Subcutaneous abdominal adipose tissue (tissue), 5 donors: ENCODE measurements around the gene FARS2.

ENCODE experiments used
- H3K27ac ChIP-seq: one replicate; pipeline ENCODE4 v1.7.0; 2013; ENCODE audit warnings: low read depth, mild to moderate bottlenecking, inconsistent platforms, low read length, moderate library complexity
- H3K27me3 ChIP-seq, 5 donors: one replicate each; pipeline ENCODE4 v1.7.0; 2013; ENCODE audit warnings: low read length in 5 of 5, inconsistent platforms in 1 of 5; ENCODE audit not compliant: control insufficient read depth in 5 of 5, insufficient read depth in 4 of 5
- H3K36me3 ChIP-seq, 5 donors: one replicate each; pipeline ENCODE4 v1.7.0; 2013; ENCODE audit warnings: low read length in 5 of 5; ENCODE audit not compliant: control insufficient read depth in 5 of 5, insufficient read depth in 5 of 5
- H3K4me1 ChIP-seq, 5 donors: one replicate each; pipeline ENCODE4 v1.7.0; 2013; ENCODE audit warnings: low read length in 5 of 5, mild to moderate bottlenecking in 3 of 5, moderate library complexity in 1 of 5; ENCODE audit not compliant: control insufficient read depth in 5 of 5, insufficient read depth in 5 of 5
- H3K4me3 ChIP-seq, 5 donors: one replicate each; pipeline ENCODE4 v1.7.0; 2013; ENCODE audit warnings: low read length in 5 of 5, low read depth in 1 of 5
- H3K9ac ChIP-seq, 5 donors: one replicate each; pipeline ENCODE4 v1.7.0; 2013; ENCODE audit warnings: low read length in 5 of 5, mild to moderate bottlenecking in 4 of 5, moderate library complexity in 3 of 5
- H3K9me3 ChIP-seq, 5 donors: one replicate each; pipeline ENCODE4 v1.7.0; 2013; ENCODE audit warnings: low read length in 5 of 5; ENCODE audit not compliant: control insufficient read depth in 5 of 5
- donor health status: healthy.
- donor health status: healthy.
- donor health status: healthy.
- donor health status: healthy.
- donor health status: healthy.

The FARS2 gene

DNA sequence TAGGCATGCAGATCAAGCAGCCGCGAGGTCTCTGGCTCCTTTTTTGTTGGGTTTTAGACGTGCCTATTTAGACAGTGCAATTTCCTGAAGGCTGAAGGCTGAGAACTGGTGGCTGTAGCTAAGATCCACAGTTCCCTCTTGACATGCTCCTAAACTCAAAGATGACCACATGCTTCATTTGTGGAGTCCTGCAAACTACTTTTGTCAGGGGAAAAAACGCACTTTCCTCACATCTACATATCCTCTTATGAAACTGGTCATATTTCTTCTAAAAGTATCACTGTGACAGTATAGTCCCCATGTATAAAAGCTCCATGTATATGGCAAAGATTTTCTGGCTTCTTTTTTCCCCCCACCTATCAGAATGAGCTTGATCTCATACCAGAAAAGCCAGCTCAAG lies 31.2 kb upstream of the FARS2 start:
- no peaks in the 10 kb centered on the region for H3K27me3 ChIP-seq
- peaks cover 0 to 7% (median 0%) of the 10 kb centered on the region in 5 donors for H3K4me1 ChIP-seq
- no peaks in the 10 kb centered on the region for H3K9me3 ChIP-seq
- no peak overlapping the region for H3K27ac ChIP-seq
- no peak overlapping the region for H3K4me3 ChIP-seq
- no peak overlapping the region for H3K9ac ChIP-seq
- no peaks in the 10 kb centered on the region for H3K36me3 ChIP-seq

DNA sequence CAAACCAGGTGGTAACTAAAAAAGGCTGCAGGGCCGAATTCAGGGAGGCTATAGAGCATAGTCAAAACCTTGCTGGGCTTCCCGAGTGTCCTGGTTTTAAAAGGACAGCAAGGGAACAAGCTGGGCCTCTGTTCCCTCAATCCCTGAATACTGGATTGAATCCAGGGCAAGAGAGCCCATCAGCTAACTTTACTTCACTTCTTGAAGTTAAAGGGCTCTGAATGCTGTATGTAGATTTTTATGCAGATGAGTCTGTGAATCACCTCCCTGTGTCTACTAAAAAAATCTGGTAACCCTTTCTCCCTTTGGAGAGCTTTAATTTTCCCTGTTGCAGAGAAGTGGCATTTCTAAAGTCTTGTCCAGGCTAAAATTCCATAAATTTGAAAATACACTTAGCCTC lies 30.0 kb upstream of the FARS2 start:
- no peak overlapping the region for H3K4me3 ChIP-seq
- H3K36me3 ChIP-seq: peaks cover 0 to 3% (median 0%) of the 10 kb centered on the region in 5 donors
- H3K27me3 ChIP-seq: no peaks in the 10 kb centered on the region
- H3K9ac ChIP-seq: no peak overlapping the region
- peaks cover 0 to 7% (median 0%) of the 10 kb centered on the region in 5 donors for H3K4me1 ChIP-seq
- no peak overlapping the region for H3K27ac ChIP-seq
- no peaks in the 10 kb centered on the region for H3K9me3 ChIP-seq

DNA sequence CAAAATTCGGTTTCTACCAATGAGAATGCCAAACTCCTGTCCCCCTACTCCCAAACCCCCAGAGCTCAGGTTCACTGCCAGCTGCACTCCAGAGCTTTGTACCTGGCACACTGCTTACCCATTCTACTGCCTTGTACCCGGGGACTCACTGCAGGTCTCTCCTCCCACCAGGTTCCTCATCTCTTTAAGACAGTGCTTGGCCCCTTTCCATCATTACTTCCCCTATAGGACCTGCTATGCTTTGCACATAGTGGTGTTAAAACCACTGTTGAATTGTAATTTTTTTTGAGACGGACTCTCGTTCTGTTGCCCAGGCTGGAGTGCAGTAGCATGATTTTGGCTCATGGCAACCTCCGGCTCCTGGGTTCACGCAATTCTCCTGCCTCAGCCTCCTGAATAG lies 26.4 kb upstream of the FARS2 start:
- Histone ChIP-seq H3K9ac (no peak overlapping the region), H3K27ac (no peak overlapping the region), H3K27me3 (no peaks in the 10 kb centered on the region), H3K36me3 (peaks cover 0 to 6% (median 4%) of the 10 kb centered on the region in 5 donors), H3K9me3 (no peaks in the 10 kb centered on the region), H3K4me1 (peaks cover 0 to 7% (median 0%) of the 10 kb centered on the region in 5 donors), H3K4me3 (peak overlapping the region in 2 of 5 donors; percentile 22 to 44)

DNA sequence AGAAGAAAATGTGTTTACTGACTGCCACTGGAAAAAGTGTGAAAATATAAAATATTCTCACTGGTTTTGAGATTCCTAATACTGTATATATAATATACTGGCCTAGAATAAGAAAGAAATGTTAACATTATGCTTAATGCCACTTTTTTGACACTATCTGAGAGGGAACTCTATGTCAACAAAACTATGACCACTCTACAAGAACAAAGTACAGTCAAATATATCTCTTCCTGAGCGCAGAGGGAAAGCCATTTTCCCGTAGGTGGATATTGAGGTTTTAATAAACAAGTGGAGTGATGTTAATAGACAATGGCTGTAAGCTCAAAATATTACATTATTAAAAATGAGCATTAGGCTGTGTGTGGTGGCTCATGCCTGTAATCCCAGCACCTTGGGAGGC lies 25.5 kb upstream of the FARS2 start:
- H3K9me3 ChIP-seq: no peaks in the 10 kb centered on the region
- H3K9ac ChIP-seq: no peak overlapping the region
- H3K27me3 ChIP-seq: no peaks in the 10 kb centered on the region
- H3K36me3 ChIP-seq: peaks cover 0 to 7% (median 4%) of the 10 kb centered on the region in 5 donors
- H3K4me1 ChIP-seq: peaks cover 0 to 7% (median 0%) of the 10 kb centered on the region in 5 donors
- no peak overlapping the region for H3K4me3 ChIP-seq
- H3K27ac ChIP-seq: no peak overlapping the region

DNA sequence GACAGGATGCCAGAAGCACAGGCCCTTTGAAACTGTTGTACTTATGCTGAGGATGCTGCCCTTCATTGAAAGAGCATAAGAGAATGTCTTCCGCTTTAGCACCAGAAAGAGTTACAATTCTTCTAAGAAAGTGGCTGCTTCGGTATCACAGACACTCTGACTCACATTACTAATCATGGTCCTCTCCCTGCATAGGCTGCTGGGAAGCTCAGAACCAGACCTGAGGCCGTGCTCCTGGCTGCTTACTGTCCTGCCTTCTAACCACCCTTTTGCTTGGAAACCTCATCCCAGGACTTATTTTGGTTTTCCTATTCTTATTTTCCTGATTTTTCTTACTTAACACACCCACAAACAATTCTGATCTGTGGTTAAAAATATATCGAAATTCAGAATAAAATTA lies 23.5 kb upstream of the FARS2 start:
- H3K4me1 ChIP-seq: no peaks in the 10 kb centered on the region
- H3K27ac ChIP-seq: no peak overlapping the region
- no peaks in the 10 kb centered on the region for H3K27me3 ChIP-seq
- peaks cover 0 to 7% (median 4%) of the 10 kb centered on the region in 5 donors for H3K36me3 ChIP-seq
- no peak overlapping the region for H3K4me3 ChIP-seq
- no peaks in the 10 kb centered on the region for H3K9me3 ChIP-seq
- no peak overlapping the region for H3K9ac ChIP-seq

DNA sequence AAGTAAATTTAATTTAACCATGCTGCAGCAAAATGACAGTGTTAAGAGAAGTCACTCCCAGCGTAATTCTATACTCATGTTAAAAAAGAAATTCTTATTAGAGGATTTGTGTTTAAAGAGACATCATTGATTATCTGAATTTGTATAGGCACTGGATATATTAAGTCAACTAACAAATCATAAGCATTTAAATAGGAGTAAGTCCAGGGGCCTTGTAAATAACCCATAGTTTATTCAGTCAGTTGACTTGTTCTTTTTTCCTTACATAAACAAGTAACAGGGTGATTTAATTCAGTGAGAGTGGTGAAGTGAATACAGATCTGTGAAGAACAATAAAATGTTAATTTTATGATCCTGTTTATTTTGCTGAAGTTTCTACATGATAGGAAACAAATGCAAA lies 23.0 kb upstream of the FARS2 start:
- H3K27ac ChIP-seq: no peak overlapping the region
- H3K9ac ChIP-seq: no peak overlapping the region
- H3K9me3 ChIP-seq: no peaks in the 10 kb centered on the region
- H3K4me3 ChIP-seq: no peak overlapping the region
- H3K27me3 ChIP-seq: no peaks in the 10 kb centered on the region
- H3K36me3 ChIP-seq: peaks cover 0 to 7% (median 4%) of the 10 kb centered on the region in 5 donors
- no peaks in the 10 kb centered on the region for H3K4me1 ChIP-seq

DNA sequence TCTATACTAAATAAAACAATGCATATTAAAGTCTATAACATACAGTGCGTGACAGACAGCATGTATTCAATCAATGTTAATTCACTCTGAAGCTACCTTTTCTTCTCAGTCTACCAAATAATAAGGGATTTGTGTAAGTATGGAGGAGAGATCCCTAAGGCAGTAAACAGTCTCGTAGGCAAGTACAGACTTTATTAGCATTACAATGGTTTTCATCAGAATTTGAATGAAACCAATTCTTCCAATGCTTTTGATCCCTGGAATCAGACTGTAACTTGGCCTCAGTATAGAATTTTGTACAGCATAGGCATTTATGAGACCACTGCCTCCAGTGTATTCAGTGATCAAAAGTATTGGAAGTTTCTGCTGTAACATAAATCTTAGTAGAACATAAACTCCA lies 20.1 kb upstream of the FARS2 start:
- Histone ChIP-seq H3K4me3 (no peak overlapping the region), H3K4me1 (no peaks in the 10 kb centered on the region), H3K27ac (no peak overlapping the region), H3K36me3 (peaks cover 0 to 14% (median 4%) of the 10 kb centered on the region in 5 donors), H3K9ac (no peak overlapping the region), H3K9me3 (no peaks in the 10 kb centered on the region), H3K27me3 (no peaks in the 10 kb centered on the region)

DNA sequence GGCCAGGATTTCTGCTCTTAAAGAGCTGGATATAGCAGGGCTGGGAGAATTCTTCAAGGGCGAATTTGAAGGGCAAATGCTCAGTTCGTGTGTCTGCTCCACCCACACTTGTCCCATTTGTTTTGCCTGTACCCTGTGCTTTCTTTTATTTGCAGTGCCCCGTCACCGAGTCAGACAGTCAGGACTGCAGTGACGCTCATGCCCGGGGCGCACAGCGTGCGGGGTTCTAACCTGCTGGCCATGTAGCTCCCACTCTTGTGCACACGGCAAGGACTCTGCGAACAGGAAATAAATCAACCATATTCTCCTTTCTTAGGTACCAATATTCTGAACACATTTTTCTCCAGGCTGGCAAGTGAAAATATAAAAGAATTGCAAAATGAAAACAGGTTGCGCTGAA lies 18.2 kb upstream of the FARS2 start:
- no peak overlapping the region for H3K27ac ChIP-seq

DNA sequence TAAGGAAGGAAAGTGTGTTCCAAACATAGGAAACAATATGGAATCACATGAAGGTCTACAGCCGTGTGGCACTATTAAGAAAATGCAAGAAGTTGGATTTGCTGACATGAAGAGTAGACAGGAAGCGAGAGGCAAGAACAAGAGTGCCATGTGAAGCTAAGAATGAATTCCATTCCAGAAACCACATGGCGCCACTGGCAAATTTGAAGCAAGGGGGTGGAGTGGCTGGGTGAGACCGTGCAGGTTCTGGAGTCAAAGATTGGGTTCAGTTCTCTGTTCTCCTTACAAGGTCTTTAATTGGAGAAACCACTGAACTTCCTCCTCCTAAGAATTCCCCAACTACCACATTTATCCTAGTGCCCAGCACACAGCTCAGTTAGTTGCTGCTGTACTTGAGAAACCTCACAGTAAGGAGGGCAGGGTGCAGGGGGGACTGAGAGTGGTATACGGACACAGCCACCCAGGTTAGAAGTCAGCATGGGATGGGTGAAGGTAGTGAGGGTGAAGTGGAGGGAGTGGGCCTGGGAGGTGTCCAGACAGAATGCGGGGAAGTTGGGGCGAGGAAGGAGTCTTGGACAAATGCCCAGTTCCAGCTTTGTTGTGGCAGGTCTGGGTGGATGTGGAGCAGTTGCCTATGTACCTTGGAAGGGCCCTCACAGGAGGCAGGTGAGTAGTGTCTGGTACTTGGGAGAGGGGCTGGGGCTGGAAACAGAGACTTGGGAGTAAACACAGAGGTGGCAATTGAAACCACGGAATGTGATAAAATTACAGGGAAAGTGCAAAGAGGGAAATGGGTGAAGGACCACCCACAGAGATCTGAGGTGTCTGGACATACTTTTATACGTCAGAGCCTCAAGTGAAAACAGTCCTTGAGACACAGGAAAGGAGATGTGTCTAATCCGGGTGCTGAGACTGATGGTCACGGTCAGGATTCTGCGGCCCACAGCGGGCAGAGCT lies 14.9 kb upstream of the FARS2 start:
- Histone ChIP-seq H3K9me3 (peaks cover 0 to 3% (median 0%) of the 10 kb centered on the region in 5 donors), H3K27ac (no peak overlapping the region), H3K36me3 (peaks cover 0 to 8% (median 0%) of the 10 kb centered on the region in 5 donors), H3K4me1 (no peaks in the 10 kb centered on the region), H3K4me3 (no peak overlapping the region), H3K9ac (no peak overlapping the region), H3K27me3 (no peaks in the 10 kb centered on the region)

More for the DNA sequence above, 18.2 kb upstream of the FARS2 start:
- H3K27me3 ChIP-seq: no peaks in the 10 kb centered on the region
- H3K9me3 ChIP-seq: no peaks in the 10 kb centered on the region
- no peaks in the 10 kb centered on the region for H3K4me1 ChIP-seq
- peaks cover 0 to 14% (median 4%) of the 10 kb centered on the region in 5 donors for H3K36me3 ChIP-seq
- no peak overlapping the region for H3K4me3 ChIP-seq
- no peak overlapping the region for H3K9ac ChIP-seq

DNA sequence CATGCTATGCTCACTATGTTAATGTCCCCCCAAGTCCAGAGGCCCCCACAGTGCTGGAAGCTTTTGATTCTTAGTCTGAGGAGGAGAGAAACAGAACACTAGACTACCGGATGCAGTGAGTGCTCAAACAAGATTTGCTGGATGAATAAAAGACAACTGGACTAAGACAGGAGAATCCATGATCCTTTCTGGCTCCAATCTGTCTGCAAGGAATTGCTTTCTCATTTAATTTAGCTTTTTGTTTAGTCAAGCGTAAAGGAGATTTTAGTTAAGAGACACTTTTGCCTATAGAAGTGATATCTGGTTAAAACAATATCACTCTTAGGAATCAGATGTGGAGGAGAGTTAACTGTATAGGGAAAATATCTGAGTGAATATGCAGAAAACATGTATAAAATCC lies 14.1 kb upstream of the FARS2 start:
- H3K27me3 ChIP-seq: no peaks in the 10 kb centered on the region
- no peaks in the 10 kb centered on the region for H3K4me1 ChIP-seq
- H3K27ac ChIP-seq: no peak overlapping the region
- no peak overlapping the region for H3K9ac ChIP-seq
- peaks cover 0 to 3% (median 0%) of the 10 kb centered on the region in 5 donors for H3K9me3 ChIP-seq
- H3K36me3 ChIP-seq: peaks cover 0 to 8% (median 0%) of the 10 kb centered on the region in 5 donors
- no peak overlapping the region for H3K4me3 ChIP-seq
